ENCODE results near the gene MRM3.

MRM3 gene

DNA sequence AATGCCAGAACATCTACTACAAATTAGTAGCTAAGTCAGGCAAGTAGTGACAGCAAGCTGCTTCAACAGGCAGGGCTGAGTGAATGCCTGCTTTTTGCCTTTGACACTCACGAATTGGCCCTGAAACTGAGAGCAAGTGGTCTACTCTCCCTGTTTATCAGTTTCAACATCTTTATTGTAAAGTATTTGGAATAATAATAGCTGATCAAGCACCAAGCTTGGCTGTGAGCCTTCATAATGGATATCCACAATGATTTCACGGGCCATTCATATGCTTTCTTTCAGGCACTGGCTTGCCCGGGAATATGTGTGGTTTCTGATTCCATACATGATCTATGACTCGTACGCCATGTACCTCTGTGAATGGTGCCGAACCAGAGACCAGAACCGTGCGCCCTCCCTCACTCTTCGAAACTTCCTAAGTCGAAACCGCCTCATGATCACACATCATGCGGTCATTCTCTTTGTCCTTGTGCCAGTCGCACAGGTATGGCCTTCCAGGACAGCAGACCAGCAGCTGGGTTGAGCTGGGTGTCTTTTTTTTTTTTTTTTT, 44.5 kb upstream of the MRM3 start:
- Histone ChIP-seq H3K27ac (ENCODE audit: low read depth, low read length, poor library complexity, severe bottlenecking) (no peak overlapping the region), H4K20me1 (ENCODE audit: insufficient read depth, low read length) (no peaks in the 10 kb centered on the region), H3K4me2 (ENCODE audit: low read length) (no peak overlapping the region), H3K4me1 (ENCODE audit: insufficient read depth, low read length, severe bottlenecking) (peaks cover 23% of the 10 kb centered on the region), H2AFZ (ENCODE audit: low read length) (no peak overlapping the region), H3K9me2 (ENCODE audit: low read depth, low read length) (no peaks in the 10 kb centered on the region), H3K4me3 (ENCODE audit: low read depth, low read length, poor library complexity, severe bottlenecking) (no peak overlapping the region), H3K27me3 (ENCODE audit: insufficient read depth, low read length) (no peaks in the 10 kb centered on the region), H3K36me3 (ENCODE audit: insufficient read depth, low read length) (peaks cover 38% of the 10 kb centered on the region), H3K79me2 (ENCODE audit: insufficient read depth, low read length) (no peaks in the 10 kb centered on the region), H3K9me3 (ENCODE audit: low read length) (no peaks in the 10 kb centered on the region), H3K9ac (ENCODE audit: low read length) (no peak overlapping the region), H3F3A (ENCODE audit: insufficient read depth, low read length) (no peaks in the 10 kb centered on the region)
- no peak for TF ChIP-seq EZH2 (IDR thresholded peaks at IDR 0.05; ENCODE audit: borderline replicate concordance, low read length)
- TF ChIP-seq, protein P1, sequence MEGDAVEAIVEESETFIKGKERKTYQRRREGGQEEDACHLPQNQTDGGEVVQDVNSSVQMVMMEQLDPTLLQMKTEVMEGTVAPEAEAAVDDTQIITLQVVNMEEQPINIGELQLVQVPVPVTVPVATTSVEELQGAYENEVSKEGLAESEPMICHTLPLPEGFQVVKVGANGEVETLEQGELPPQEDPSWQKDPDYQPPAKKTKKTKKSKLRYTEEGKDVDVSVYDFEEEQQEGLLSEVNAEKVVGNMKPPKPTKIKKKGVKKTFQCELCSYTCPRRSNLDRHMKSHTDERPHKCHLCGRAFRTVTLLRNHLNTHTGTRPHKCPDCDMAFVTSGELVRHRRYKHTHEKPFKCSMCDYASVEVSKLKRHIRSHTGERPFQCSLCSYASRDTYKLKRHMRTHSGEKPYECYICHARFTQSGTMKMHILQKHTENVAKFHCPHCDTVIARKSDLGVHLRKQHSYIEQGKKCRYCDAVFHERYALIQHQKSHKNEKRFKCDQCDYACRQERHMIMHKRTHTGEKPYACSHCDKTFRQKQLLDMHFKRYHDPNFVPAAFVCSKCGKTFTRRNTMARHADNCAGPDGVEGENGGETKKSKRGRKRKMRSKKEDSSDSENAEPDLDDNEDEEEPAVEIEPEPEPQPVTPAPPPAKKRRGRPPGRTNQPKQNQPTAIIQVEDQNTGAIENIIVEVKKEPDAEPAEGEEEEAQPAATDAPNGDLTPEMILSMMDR (IDR thresholded peaks at IDR 0.05; ENCODE audit: low read length): no peak

DNA sequence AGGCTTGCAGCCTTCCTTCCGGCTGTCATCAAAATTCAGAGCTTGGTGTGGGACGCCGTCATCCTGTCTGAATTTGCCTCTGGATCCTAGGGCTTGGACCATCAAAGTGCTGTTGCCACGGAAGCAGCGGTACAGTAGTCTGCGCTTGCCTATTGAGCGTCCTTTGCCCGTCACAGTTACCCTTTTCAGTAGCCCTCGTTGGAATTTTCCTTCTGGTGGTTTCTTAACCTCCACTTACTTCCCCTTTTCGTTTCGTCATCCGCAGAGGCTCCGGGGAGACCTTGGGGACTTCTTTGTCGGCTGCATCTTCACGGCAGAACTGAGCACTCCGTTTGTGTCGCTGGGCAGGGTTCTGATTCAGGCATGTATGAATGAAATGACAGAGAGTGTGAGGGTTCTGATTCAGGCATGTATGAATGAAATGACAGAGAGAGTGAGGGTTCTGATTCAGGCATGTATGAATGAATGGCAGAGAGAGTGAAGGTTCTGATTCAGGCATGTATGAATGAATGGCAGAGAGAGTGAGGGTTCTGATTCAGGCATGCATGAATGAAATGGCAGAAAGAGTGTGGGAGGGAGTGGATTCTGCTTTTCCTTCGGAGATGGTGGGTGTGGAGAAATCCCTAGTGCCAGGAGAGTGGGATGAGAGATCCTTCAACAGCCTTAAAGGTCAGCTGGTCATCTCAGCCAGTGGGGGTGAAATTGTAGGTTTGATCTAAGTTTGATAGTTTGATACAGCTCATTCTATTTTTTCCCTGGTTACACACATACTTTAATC, 41.7 kb upstream of the MRM3 start:
- Histone ChIP-seq H3K4me2 (ENCODE audit: low read length) (no peak overlapping the region; the same call in 1 of the 2 replicates), H4K20me1 (ENCODE audit: insufficient read depth, low read length) (no peaks in the 10 kb centered on the region), H3K9me3 (ENCODE audit: low read length) (no peaks in the 10 kb centered on the region), H3K27me3 (ENCODE audit: insufficient read depth, low read length) (no peaks in the 10 kb centered on the region), H3F3A (ENCODE audit: insufficient read depth, low read length) (no peaks in the 10 kb centered on the region), H3K4me1 (ENCODE audit: insufficient read depth, low read length, severe bottlenecking) (peaks cover 12% of the 10 kb centered on the region), H3K9ac (ENCODE audit: low read length) (no peak overlapping the region), H3K4me3 (ENCODE audit: low read depth, low read length, poor library complexity, severe bottlenecking) (no peak overlapping the region), H3K36me3 (ENCODE audit: insufficient read depth, low read length) (peaks cover 66% of the 10 kb centered on the region), H3K9me2 (ENCODE audit: low read depth, low read length) (no peaks in the 10 kb centered on the region), H2AFZ (ENCODE audit: low read length) (no peak overlapping the region), H3K79me2 (ENCODE audit: insufficient read depth, low read length) (no peaks in the 10 kb centered on the region), H3K27ac (ENCODE audit: low read depth, low read length, poor library complexity, severe bottlenecking) (peak overlapping the region; percentile 44)
- TF ChIP-seq, protein P1 (IDR thresholded peaks at IDR 0.05; ENCODE audit: low read length): no peak
- no peak for TF ChIP-seq EZH2 (IDR thresholded peaks at IDR 0.05; ENCODE audit: borderline replicate concordance, low read length)

- no peaks in the 10 kb centered on the region for H3K9me3 ChIP-seq (ENCODE audit: low read length)
- no peaks in the 10 kb centered on the region for H3K79me2 ChIP-seq (ENCODE audit: insufficient read depth, low read length)
- H2AFZ ChIP-seq (ENCODE audit: low read length): no peak overlapping the region
- H3K9ac ChIP-seq (ENCODE audit: low read length): no peak overlapping the region
- no peaks in the 10 kb centered on the region for H3K9me2 ChIP-seq (ENCODE audit: low read depth, low read length)
- TF ChIP-seq EZH2 (IDR thresholded peaks at IDR 0.05; ENCODE audit: borderline replicate concordance, low read length): no peak
- TF ChIP-seq, protein P1 (IDR thresholded peaks at IDR 0.05; ENCODE audit: low read length): no peak
- peaks cover 12% of the 10 kb centered on the region for H3K4me1 ChIP-seq (ENCODE audit: insufficient read depth, low read length, severe bottlenecking)
- H3K36me3 ChIP-seq (ENCODE audit: insufficient read depth, low read length): peaks cover 83% of the 10 kb centered on the region
- H3F3A ChIP-seq (ENCODE audit: insufficient read depth, low read length): no peaks in the 10 kb centered on the region
- no peak overlapping the region for H3K4me2 ChIP-seq (ENCODE audit: low read length)
- no peaks in the 10 kb centered on the region for H4K20me1 ChIP-seq (ENCODE audit: insufficient read depth, low read length)
- H3K4me3 ChIP-seq (ENCODE audit: low read depth, low read length, poor library complexity, severe bottlenecking): no peak overlapping the region
- H3K27ac ChIP-seq (ENCODE audit: low read depth, low read length, poor library complexity, severe bottlenecking): no peak overlapping the region
- H3K27me3 ChIP-seq (ENCODE audit: insufficient read depth, low read length): no peaks in the 10 kb centered on the region
These were observed 39.9 kb upstream of the MRM3 start for GRCh38 chr17:742147-742793.

Data from OCI-LY1 (cell line).